Immature natural killer cell (primary cell): ENCODE data around the gene CRELD2. TPM values are rescaled to one million over a fixed set of nuclear protein-coding genes. Genes with fewer than 3 reads are reported as not detected.

Experiments
- DNase-seq, 3 donors: peaks; one replicate each; pipeline ENCODE4 v3.0.0; 2022; ENCODE audit warnings: mixed read lengths in 1 of 3
- H3K27ac Mint-ChIP-seq, 6 donors: one replicate each; pipeline ENCODE4 v1.8.0; 2020; ENCODE audit warnings: mixed read lengths in 6 of 6, mild to moderate bottlenecking in 5 of 6, inconsistent platforms in 4 of 6, moderate library complexity in 3 of 6
- H3K27me3 Mint-ChIP-seq, 3 donors: one replicate each; pipeline ENCODE4 v1.8.0; 2020 to 2021; ENCODE audit warnings: low read depth in 3 of 3, mild to moderate bottlenecking in 3 of 3, mixed read lengths in 3 of 3, moderate library complexity in 3 of 3, inconsistent platforms in 1 of 3
- H3K36me3 Mint-ChIP-seq, 3 donors: one replicate each; pipeline ENCODE4 v1.8.0; 2020; ENCODE audit warnings: mixed read lengths in 3 of 3, inconsistent platforms in 2 of 3, mild to moderate bottlenecking in 2 of 3
- H3K4me1 Mint-ChIP-seq, 2 donors: one replicate each; pipeline ENCODE4 v1.8.0; 2020; ENCODE audit warnings: inconsistent platforms in 2 of 2, mild to moderate bottlenecking in 2 of 2, mixed read lengths in 2 of 2, moderate library complexity in 1 of 2
- H3K4me3 Mint-ChIP-seq, 5 donors: one replicate each; pipeline ENCODE4 v1.8.0; 2020; ENCODE audit warnings: mild to moderate bottlenecking in 5 of 5, mixed read lengths in 5 of 5, inconsistent platforms in 3 of 5, moderate library complexity in 3 of 5
- H3K9me3 Mint-ChIP-seq, 6 donors: one replicate each; pipeline ENCODE4 v1.8.0; 2020; ENCODE audit warnings: mild to moderate bottlenecking in 6 of 6, mixed read lengths in 6 of 6, inconsistent platforms in 4 of 6, moderate library complexity in 3 of 6
- polyA plus RNA-seq, 3 donors: library from polyadenylated mRNA; unstranded; fragments of 300-500 nt; fragmentation: Illumina TruSeq; gene quantifications; one replicate each; pipeline ENCODE4 v1.2.3, GENCODE V29; 2021

The CRELD2 gene
- polyA plus RNA-seq, 3 donors from 2014 or later: 61.3 to 94.8 (median 76.9) TPM

DNA sequence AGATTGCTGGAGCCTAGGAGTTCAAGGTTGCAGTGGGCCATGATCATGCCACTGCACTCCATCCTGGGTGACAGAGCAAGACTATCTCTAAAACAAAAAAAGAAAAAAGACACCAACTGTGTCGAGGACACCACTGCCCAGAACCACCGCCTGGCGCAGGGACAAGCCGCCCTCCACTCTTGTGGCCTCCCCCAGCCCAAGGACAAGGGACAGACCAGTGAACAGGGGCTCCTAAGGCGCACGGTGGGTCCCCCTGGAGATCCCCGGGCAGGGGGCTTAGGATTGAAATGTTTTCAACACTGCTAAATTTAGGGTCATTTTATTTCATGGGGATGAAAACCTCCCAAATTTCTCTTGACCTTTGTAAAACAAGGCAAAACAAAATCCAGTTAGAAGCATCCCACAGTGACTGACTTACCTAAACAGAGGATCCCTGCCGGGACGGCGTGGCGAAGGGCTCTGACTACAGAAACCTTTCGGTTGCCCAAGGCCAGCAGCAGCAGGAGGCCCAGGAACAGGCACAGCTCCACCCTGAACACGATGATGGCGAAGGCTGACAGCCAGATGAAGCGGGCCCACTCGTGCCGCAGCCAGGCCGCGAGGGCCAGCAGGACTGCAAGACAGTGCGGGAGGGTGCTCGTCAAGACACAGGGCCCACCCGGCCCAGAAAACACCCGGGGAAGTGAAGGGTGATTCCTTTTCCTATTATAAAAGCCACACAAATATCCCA is 8.8 kb upstream of the CRELD2 start:
- H3K4me3 Mint-ChIP-seq: no peak overlapping the region
- no peak overlapping the region for H3K27ac Mint-ChIP-seq
- H3K4me1 Mint-ChIP-seq: peaks cover under 1 to 3% of the 10 kb centered on the region in 2 donors
- H3K9me3 Mint-ChIP-seq: no peaks in the 10 kb centered on the region
- no peak for DNase-seq
- peaks cover 0 to 7% (median 2%) of the 10 kb centered on the region in 3 donors for H3K27me3 Mint-ChIP-seq
- peaks cover 0 to 9% (median 5%) of the 10 kb centered on the region in 3 donors for H3K36me3 Mint-ChIP-seq

DNA sequence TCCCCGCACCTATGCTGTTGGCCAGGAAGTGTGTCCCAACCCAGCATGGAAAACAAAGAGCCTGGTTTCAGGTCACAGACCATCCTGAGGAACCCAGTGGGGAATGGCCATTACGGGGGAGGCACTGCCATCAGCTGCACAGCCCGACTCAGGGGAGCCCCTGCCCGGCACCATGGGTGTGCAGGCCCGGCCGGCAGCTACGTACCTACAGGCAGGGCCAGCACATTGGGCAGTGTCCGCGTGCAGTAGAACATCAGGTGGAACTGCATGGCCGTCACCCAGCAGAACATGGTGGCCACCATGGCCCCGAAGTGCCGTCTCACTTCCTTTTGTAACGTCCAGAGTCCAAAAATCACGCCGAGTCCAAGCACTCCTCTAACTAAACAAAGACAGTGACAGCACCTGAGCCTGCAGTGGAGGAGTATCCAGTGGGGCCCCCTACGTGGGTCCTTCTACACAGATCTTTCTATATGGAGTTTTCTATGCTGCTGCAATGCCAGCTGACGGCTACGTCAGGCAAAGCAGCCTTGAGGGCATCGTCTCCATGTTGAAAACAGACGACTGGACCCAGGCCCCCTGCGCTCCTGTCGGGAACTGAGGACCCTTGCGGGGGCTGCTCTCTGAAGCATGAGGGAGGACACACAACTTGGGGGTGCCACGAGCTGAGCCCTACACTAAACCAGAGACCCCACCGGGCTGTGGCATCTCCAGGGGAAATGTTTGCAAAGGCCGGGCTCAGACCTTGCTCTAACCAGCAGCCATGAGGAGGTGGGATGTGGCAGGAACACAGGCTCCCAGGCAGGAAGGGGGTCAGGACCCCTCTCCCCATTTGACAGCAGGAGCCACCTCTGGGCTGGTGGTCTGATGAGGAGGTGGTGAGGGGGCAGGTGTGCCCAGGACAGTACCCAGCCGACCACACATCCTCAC is 7.9 kb upstream of the CRELD2 start:
- peaks cover 4 to 6% of the 10 kb centered on the region in 2 donors for H3K4me1 Mint-ChIP-seq
- DNase-seq: no peak
- H3K9me3 Mint-ChIP-seq: no peaks in the 10 kb centered on the region
- H3K27ac Mint-ChIP-seq: no peak overlapping the region
- peaks cover 0 to 9% (median 5%) of the 10 kb centered on the region in 3 donors for H3K36me3 Mint-ChIP-seq
- H3K27me3 Mint-ChIP-seq: peaks cover 0 to 7% (median 2%) of the 10 kb centered on the region in 3 donors
- H3K4me3 Mint-ChIP-seq: no peak overlapping the region

DNA sequence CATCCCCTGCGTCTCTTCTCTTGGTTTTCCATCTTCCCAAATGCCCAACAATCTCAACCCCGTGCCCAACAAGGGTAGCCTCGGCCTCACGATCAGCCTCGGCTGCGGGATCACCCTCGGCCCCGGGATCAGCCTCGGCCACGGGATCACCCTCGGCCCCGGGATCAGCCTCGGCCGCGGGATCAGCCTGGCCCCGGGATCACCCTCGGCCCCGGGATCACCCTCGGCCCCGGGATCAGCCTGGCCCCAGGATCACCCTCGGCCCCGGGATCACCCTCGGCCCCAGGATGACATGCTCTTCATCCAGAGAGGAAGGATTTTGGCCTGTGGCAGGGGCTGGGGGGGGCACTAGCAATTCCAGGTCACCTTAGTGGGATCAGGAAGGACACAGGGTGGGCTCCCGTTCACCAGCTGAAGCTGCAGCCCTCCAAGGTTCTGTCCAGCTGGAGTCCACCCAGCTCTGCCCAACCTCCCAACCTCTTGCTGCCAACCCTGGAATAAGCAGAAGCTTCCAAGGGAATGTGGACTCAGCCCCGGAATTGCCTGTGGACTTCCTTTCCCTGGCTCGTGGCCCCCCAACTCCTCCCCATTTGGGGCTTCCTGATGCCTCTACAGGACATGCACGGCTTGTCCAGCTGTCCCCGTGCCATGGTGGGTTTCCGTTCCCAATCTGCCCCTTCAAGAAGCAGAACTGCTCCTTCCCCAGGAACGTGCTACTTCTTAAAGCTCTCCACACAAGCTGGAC is 6.4 kb upstream of the CRELD2 start:
- Mint-ChIP-seq H3K27ac (no peak overlapping the region), H3K27me3 (peaks cover 2 to 5% (median 2%) of the 10 kb centered on the region in 3 donors)
- no peak for DNase-seq

DNA sequence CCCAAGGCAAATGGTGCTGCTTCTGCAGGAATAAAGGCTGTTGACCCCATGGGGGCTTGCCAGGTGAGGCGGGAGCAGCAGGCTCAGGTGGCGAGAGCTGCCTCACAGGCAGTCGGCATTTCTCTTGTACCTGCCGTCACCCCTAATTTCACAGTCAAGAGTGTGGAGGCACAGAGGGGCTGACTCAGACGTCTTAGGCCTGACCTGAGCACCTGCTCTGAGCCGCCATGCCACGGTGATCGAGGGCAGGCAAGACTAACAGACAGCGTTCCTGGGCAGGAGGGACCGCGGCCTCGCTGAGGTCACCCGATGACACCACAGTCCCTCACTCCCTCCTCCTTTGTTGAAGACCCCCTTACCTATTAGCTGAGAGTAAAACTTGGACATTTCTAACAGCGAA is 5.4 kb upstream of the CRELD2 start:
- no peak overlapping the region for H3K4me3 Mint-ChIP-seq

More for the DNA sequence above, 6.4 kb upstream of the CRELD2 start:
- Mint-ChIP-seq H3K36me3 (peaks cover 0 to 8% (median 5%) of the 10 kb centered on the region in 3 donors), H3K4me3 (no peak overlapping the region), H3K4me1 (peaks cover 12% of the 10 kb centered on the region in 2 donors), H3K9me3 (no peaks in the 10 kb centered on the region)

DNA sequence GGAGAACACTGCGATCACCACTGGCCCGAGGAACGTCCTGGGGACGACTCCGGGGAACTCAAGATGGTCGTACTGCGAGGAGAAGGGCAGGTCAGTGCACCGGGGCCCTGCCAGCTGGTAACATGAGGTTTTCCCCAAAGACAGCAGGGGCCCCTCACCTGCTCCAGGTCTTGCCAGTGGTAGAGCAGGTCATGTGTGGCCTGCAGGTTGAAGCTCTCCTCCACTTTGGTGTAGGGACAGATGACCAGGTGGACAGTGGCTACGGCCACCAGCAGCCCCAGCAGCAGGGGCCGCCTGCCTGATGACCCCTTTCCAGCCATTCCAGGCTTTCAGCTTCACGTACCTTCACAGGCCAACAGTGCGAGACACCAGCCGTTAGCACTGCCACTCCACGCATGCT is 5.0 kb upstream of the CRELD2 start:
- Mint-ChIP-seq H3K36me3 (no peaks in the 10 kb centered on the region), H3K9me3 (no peaks in the 10 kb centered on the region), H3K27ac (no peak overlapping the region), H3K27me3 (peaks cover 2 to 5% (median 3%) of the 10 kb centered on the region in 3 donors), H3K4me1 (peaks cover 17 to 18% of the 10 kb centered on the region in 2 donors), H3K4me3 (no peak overlapping the region)
- DNase-seq: no peak

More for the DNA sequence above, 5.4 kb upstream of the CRELD2 start:
- no peak for DNase-seq
- Mint-ChIP-seq H3K4me1 (peaks cover 17 to 18% of the 10 kb centered on the region in 2 donors), H3K27me3 (peaks cover 2 to 5% (median 3%) of the 10 kb centered on the region in 3 donors), H3K27ac (no peak overlapping the region), H3K9me3 (no peaks in the 10 kb centered on the region), H3K36me3 (no peaks in the 10 kb centered on the region)

DNA sequence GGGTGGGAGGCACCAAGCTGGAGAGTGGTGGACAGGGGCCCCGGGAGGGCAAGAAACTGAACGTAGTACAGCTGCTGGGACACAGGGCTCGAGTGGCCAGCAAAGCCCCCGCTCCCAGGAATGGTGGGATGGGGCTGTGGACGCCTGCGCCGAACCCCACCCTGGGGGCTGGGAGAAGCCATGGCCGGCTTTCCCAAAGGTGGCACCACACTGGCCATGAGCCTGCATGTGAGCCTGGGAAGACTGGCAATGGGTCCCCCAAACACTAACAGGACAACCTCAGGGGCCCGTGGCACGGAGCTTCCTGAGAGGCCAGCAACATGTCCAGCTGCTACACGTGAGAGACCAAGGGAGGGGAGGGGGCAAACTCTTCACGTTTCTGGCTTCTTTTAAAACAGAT is 4.2 kb upstream of the CRELD2 start:
- peaks cover 2 to 3% (median 2%) of the 10 kb centered on the region in 3 donors for H3K27me3 Mint-ChIP-seq
- peaks cover 17 to 18% of the 10 kb centered on the region in 2 donors for H3K4me1 Mint-ChIP-seq
- no peak overlapping the region for H3K27ac Mint-ChIP-seq
- no peak overlapping the region for H3K4me3 Mint-ChIP-seq
- no peaks in the 10 kb centered on the region for H3K36me3 Mint-ChIP-seq
- H3K9me3 Mint-ChIP-seq: no peaks in the 10 kb centered on the region
- DNase-seq: no peak

DNA sequence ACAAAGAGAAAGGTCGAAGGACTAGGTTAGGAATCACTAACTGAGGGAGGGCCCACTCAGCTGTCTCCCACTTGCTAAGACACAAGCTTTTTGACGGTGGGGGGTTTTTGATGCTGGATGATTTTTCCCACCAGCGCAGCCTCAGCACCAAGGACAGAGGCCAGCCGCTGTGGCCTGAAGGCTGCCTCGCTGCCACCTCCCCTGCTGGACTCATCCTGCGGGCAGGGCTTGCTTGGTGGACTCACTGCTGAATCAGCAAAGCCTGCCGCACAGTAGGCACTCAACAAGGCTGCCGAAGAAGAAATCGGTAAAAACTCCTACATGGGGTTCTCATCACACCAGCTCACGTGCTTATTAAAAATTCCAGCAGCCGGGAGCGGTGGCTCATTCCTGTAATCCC is 2.8 kb upstream of the CRELD2 start:
- H3K27me3 Mint-ChIP-seq: peaks cover 0 to 4% (median 3%) of the 10 kb centered on the region in 3 donors
- no peak overlapping the region for H3K27ac Mint-ChIP-seq
- peak overlapping the region in 1 of 5 donors; percentile 33 for H3K4me3 Mint-ChIP-seq
- no peak for DNase-seq
- H3K9me3 Mint-ChIP-seq: no peaks in the 10 kb centered on the region
- peaks cover 24 to 28% of the 10 kb centered on the region in 2 donors for H3K4me1 Mint-ChIP-seq
- no peaks in the 10 kb centered on the region for H3K36me3 Mint-ChIP-seq

DNA sequence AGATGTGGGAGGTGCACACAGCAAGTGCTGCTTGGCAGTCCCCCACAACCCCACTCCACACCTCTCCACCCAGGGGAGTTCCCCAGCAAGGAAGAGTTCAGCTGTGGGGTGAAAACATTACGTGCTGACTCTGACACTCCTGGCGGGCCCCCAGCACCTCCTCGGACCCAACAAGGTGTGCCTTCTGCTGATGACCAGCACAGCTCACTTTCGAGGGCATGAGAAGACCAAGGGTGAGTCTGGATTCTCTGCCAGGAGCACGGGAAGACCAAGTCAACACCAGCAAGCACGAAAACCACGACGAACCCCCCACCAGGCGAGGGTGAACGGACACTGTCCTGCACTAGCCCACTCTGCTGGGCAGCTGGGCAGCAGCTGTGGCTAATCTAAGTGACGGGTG is 1.6 kb upstream of the CRELD2 start:
- H3K4me3 Mint-ChIP-seq: peak overlapping the region; percentile 85 to 95 (median 91)
- no peak for DNase-seq
- H3K27ac Mint-ChIP-seq: peak overlapping the region in 5 of 6 donors; percentile 17 to 95 (median 76)
- peaks cover 0 to 4% (median 3%) of the 10 kb centered on the region in 3 donors for H3K27me3 Mint-ChIP-seq
- H3K9me3 Mint-ChIP-seq: no peaks in the 10 kb centered on the region
- peaks cover 25 to 28% of the 10 kb centered on the region in 2 donors for H3K4me1 Mint-ChIP-seq
- no peaks in the 10 kb centered on the region for H3K36me3 Mint-ChIP-seq

DNA sequence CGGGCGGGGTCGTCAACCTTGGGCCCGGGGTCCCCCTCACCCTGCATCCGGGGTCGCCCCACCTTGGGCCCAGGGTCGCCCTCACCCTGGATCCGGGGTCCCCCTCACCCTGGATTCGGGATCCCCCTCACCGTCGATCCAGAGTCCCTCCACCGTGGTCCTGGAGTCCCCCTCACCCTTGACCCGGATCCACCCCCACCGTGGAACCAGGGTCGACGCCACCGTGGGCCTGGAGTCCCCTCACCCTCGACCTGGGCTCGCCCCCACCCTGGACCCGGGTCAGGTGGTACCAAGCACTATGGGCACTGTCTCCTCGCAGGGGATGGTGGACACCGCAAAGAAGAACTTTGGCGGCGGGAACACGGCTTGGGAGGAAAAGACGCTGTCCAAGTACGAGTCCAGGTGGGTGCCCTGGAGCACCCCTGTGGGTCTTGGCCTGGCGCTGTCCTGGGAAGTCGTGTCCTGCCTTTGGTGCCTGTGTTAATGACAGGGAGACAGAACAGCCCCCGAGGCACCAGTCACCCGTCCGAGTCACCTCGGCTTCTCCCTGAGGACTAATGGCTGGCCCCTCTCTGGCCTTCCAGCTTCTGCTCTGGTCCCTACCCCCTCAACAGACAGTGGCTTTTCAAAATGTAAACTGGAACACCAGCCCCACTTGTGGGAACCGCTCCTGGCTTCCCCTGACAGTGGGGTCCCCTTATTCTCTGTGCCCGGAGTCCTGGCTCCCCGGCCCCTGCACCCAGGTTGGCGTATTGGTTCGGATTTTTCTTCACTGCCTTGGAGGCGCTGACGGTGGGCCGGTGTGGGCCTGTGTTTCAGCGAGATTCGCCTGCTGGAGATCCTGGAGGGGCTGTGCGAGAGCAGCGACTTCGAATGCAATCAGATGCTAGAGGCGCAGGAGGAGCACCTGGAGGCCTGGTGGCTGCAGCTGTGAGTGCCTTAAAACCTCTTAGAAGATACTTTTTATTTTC is 762 bp downstream of the CRELD2 start:
- peaks cover 25 to 28% of the 10 kb centered on the region in 2 donors for H3K4me1 Mint-ChIP-seq
- peaks cover 0 to 4% (median 2%) of the 10 kb centered on the region in 3 donors for H3K27me3 Mint-ChIP-seq
- peaks cover 0 to 11% (median 4%) of the 10 kb centered on the region in 3 donors for H3K36me3 Mint-ChIP-seq
- H3K9me3 Mint-ChIP-seq: no peaks in the 10 kb centered on the region
- peak overlapping the region in 2 of 6 donors; percentile 46 to 86 for H3K27ac Mint-ChIP-seq
- peak overlapping the region; percentile 72 to 82 (median 78) for H3K4me3 Mint-ChIP-seq
- no peak for DNase-seq

DNA sequence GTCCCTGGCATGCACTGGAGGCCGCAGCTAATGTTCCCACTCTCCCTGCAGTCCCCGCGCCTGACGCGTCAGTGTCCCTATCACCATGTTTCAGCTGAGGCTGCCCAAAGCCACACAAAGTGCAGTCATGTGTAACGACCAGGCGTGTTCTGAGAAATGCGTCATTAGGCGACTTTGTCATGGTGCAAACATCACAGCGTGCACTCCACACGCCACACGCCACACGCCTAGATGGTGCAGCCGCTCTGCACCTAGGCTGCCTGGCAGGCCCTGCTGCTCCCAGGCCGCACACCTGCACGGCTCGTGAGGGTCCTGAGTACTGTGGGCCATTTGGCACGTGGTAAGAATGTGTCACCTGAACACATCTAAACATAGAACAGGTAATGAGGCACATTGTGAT is 2.4 kb downstream of the CRELD2 start:
- peak overlapping the region in 3 of 5 donors; percentile 48 to 58 (median 49) for H3K4me3 Mint-ChIP-seq
- peaks cover 3 to 12% (median 11%) of the 10 kb centered on the region in 3 donors for H3K36me3 Mint-ChIP-seq
- H3K9me3 Mint-ChIP-seq: no peaks in the 10 kb centered on the region
- no peak for DNase-seq
- H3K4me1 Mint-ChIP-seq: peaks cover 32% of the 10 kb centered on the region in 2 donors
- no peak overlapping the region for H3K27ac Mint-ChIP-seq
- peaks cover 4 to 10% (median 7%) of the 10 kb centered on the region in 3 donors for H3K27me3 Mint-ChIP-seq

DNA sequence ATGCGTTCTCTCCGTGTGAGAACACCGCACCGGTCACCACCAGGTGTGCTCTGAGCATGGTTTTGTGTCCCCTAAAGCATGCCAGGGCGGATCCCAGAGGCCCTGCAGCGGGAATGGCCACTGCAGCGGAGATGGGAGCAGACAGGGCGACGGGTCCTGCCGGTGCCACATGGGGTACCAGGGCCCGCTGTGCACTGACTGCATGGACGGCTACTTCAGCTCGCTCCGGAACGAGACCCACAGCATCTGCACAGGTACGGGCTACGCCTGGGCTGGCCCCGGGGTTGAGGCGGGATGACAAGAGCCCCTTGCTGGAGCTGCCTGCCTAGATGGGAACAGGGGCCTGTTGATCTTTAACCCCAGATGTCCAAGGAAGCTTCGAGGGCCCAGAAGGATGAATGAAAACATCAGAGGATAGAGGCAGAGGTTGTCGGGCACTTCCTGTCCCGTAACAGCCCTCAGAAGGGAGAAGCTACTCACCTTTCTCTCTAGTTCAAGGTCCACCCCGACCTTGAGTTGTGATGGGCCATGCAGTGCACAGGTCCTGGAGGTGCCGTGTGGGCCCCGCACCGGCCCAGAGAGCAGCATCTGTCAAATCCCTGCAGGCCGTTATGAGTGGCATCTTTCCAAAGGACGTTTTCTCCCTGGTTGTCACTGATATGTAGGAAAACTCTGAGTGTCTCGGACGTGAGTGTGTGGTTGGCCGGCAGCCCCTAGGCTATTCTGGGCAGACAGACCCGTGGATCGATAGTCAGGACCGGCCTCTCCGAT is 3.3 kb downstream of the CRELD2 start:
- DNase-seq: no peak

DNA sequence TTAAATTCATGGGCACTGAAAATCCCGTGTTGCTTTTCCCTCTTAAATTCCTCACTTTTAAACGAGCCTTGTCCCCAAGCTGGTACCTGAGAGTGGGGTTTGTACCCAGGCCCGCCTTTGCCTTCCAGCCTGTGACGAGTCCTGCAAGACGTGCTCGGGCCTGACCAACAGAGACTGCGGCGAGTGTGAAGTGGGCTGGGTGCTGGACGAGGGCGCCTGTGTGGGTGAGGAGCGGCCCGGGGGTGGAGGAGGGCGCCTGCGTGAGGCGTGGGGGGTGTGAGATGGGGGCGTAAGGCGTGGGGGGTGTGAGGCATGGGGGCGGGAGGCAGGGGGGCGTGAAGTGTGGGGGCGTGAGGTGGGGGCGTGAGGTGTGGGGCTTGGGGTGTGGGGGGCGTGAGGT is 4.0 kb downstream of the CRELD2 start:
- Mint-ChIP-seq H3K4me1 (peaks cover 28 to 30% of the 10 kb centered on the region in 2 donors), H3K27ac (no peak overlapping the region), H3K36me3 (peaks cover 3 to 16% (median 11%) of the 10 kb centered on the region in 3 donors), H3K27me3 (peaks cover 8 to 12% (median 8%) of the 10 kb centered on the region in 3 donors), H3K4me3 (no peak overlapping the region), H3K9me3 (no peaks in the 10 kb centered on the region)
- no peak for DNase-seq

More for the DNA sequence above, 3.3 kb downstream of the CRELD2 start:
- Mint-ChIP-seq H3K27me3 (peaks cover 7 to 8% (median 7%) of the 10 kb centered on the region in 3 donors), H3K36me3 (peaks cover 3 to 16% (median 11%) of the 10 kb centered on the region in 3 donors), H3K27ac (no peak overlapping the region), H3K9me3 (no peaks in the 10 kb centered on the region), H3K4me3 (no peak overlapping the region), H3K4me1 (peaks cover 32 to 36% of the 10 kb centered on the region in 2 donors)
